ENCODE measurements around the gene SYTL5. TPM values are rescaled to one million over a fixed set of nuclear protein-coding genes. Genes with fewer than 3 reads are reported as not detected.

SYTL5 gene
- under 0.01 TPM in 1 of 2 replicates, not detected in the other for total RNA-seq

GRCh38 chrX:38006291-38006690 is at the start of gene SYTL5:
Gene SYTL5, plus strand, starts transcription at chrX:38006553. Its CDS starts 27,337 bp downstream, at chrX:38033890.

Other genes with a start within 250 kb of the SYTL5 start
- gene CYBB, start 226.5 kb upstream of the SYTL5 start, total RNA-seq: not detected in 2 replicates
- gene DYNLT3, start 159.0 kb upstream of the SYTL5 start, total RNA-seq: 35.4 and 38.7 TPM in 2 replicates
- gene SRPX, start 214.3 kb downstream of the SYTL5 start, total RNA-seq: 66.0 and 102 TPM in 2 replicates